Esophagus squamous epithelium (tissue), 5 donors: ENCODE results near the gene NUDT16L1. TPM values are rescaled to one million over a fixed set of nuclear protein-coding genes. Genes with fewer than 3 reads are reported as not detected.

Source experiments
- DNase-seq: peaks from one replicate; lab custom pipeline; 2025; lab: John Stamatoyannopoulos, UW
- H3K27ac ChIP-seq, 4 donors: fragments of 200-600 bp; sonication (generic); one replicate each; pipeline ENCODE4 v1.5.1; 2016 to 2019; ENCODE audit warnings: mild to moderate bottlenecking in 1 of 4
- H3K27me3 ChIP-seq, 4 donors: fragments of 200-600 bp; sonication (generic); 1 replicate in 3 of 4; 2 replicates in 1 of 4; pipeline versions ENCODE4 v1.5.1 to v1.6.0; 2017 to 2021; ENCODE audit warnings: antibody characterized with exemption in 1 of 4
- H3K36me3 ChIP-seq, 3 donors: fragments of 200-600 bp; sonication (generic); one replicate each; pipeline ENCODE4 v1.5.1; 2016 to 2019
- H3K4me1 ChIP-seq, 3 donors: fragments of 200-600 bp; sonication (generic); one replicate each; pipeline ENCODE4 v1.5.1; 2017 to 2019
- H3K4me3 ChIP-seq, 4 donors: fragments of 200-600 bp; sonication (generic); 1 replicate in 3 of 4; 2 replicates in 1 of 4; pipeline ENCODE4 v1.5.1; 2016 to 2019; ENCODE audit warnings: mild to moderate bottlenecking in 2 of 4, moderate library complexity in 1 of 4
- H3K9me3 ChIP-seq, 3 donors: fragments of 200-600 bp; sonication (generic); one replicate each; pipeline ENCODE4 v1.5.1; 2016 to 2019
- POLR2A ChIP-seq, 4 donors: fragments of 450-650 bp; IDR thresholded peaks; one replicate each; pipeline ENCODE4 v1.6.1; 2017; ENCODE audit warnings: antibody characterized with exemption in 4 of 4, mild to moderate bottlenecking in 4 of 4, moderate library complexity in 3 of 4
- WGBS, 2 donors: methylation state at CpG; one replicate each; pipeline ENCODE4 v1.1.5; 2018; 5-methylcytosine and 5-hydroxymethylcytosine counted together
- intact Hi-C: fragments of 100-400 bp; cut with DNase I; formaldehyde crosslinking; loops from one replicate; pipeline ENCODE4 v1.15.0; 2022
- total RNA-seq, 4 donors: library from RNA; depleted of rRNA; stranded (reverse); fragments of >200 nt; gene quantifications; one replicate each; pipeline ENCODE4 v1.1.0, GENCODE V29; 2016
- TF ChIP-seq, protein P1 (sequence below), 6 experiments: fragments of 450-650 bp in 4 of 6; fragments of 200-600 bp in 2 of 6; sonication (generic) in 2 of 6; IDR thresholded peaks; one replicate each; pipeline ENCODE4 v1.5.1; 2016 to 2019; ENCODE audit warnings: antibody characterized with exemption in 6 of 6, mild to moderate bottlenecking in 4 of 6, moderate library complexity in 4 of 6
- donor health status: DM: yes; HTN: yes; CAD: no.

The NUDT16L1 gene
- total RNA-seq, 4 donors from 2014 or later = 18.5 to 27.8 (median 21.0) TPM

DNA sequence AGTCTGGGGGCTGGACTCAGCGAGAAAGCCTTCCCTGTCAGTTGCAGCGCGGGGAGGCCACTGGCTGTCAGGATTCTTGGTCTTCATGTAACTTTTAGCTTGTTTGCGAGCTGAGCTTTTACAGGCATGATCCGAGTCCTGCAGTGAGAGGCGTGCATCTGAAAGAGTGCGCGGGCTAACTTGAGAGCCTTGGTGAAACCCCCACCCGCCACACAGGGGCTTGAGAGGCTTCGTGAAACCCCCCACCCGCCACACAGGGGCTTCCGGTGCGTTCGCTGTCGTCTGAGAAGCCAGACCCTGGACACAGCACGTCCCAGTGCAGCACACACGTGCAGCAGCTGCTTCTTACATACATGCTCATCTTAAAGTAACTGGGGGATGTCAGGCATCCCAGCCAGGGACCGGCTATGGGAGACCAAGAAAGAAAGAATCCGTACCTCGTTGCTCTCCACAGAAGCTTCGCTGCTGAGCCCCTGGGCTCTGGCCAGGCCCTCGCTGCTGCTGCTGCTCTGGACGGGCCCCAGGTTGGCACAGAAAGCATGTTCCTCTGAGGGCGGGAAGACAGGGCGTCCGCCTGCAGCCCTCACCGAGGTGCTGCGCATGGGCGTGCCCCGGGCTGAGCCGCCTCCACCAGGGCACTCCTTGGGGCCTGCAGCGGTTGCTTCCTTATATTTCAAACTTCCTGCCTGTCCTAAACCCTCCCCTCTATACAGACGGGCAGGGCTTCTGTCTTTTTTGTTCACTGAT lies 7.8 kb downstream of the NUDT16L1 start:
- peaks cover 0 to 35% (median 0%) of the 10 kb centered on the region in 3 donors for H3K4me1 ChIP-seq
- intact Hi-C loops = no loop called here
- peak overlapping the region in 1 of 4 donors; percentile 50 for H3K27ac ChIP-seq
- H3K36me3 ChIP-seq = peaks cover 28 to 98% (median 43%) of the 10 kb centered on the region in 3 donors
- 68 to 72% methylated on average over 20 to 25 of the region's 33 CpGs for WGBS, 2 donors
- H3K4me3 ChIP-seq = no peak overlapping the region
- DNase-seq = no peak
- H3K27me3 ChIP-seq = no peaks in the 10 kb centered on the region
- no peak for TF ChIP-seq POLR2A (IDR thresholded peaks at IDR 0.05)
- TF ChIP-seq, protein P1, sequence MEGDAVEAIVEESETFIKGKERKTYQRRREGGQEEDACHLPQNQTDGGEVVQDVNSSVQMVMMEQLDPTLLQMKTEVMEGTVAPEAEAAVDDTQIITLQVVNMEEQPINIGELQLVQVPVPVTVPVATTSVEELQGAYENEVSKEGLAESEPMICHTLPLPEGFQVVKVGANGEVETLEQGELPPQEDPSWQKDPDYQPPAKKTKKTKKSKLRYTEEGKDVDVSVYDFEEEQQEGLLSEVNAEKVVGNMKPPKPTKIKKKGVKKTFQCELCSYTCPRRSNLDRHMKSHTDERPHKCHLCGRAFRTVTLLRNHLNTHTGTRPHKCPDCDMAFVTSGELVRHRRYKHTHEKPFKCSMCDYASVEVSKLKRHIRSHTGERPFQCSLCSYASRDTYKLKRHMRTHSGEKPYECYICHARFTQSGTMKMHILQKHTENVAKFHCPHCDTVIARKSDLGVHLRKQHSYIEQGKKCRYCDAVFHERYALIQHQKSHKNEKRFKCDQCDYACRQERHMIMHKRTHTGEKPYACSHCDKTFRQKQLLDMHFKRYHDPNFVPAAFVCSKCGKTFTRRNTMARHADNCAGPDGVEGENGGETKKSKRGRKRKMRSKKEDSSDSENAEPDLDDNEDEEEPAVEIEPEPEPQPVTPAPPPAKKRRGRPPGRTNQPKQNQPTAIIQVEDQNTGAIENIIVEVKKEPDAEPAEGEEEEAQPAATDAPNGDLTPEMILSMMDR (IDR thresholded peaks at IDR 0.05) = peak in 1 of 6 experiments; percentile 6
- H3K9me3 ChIP-seq = no peaks in the 10 kb centered on the region

DNA sequence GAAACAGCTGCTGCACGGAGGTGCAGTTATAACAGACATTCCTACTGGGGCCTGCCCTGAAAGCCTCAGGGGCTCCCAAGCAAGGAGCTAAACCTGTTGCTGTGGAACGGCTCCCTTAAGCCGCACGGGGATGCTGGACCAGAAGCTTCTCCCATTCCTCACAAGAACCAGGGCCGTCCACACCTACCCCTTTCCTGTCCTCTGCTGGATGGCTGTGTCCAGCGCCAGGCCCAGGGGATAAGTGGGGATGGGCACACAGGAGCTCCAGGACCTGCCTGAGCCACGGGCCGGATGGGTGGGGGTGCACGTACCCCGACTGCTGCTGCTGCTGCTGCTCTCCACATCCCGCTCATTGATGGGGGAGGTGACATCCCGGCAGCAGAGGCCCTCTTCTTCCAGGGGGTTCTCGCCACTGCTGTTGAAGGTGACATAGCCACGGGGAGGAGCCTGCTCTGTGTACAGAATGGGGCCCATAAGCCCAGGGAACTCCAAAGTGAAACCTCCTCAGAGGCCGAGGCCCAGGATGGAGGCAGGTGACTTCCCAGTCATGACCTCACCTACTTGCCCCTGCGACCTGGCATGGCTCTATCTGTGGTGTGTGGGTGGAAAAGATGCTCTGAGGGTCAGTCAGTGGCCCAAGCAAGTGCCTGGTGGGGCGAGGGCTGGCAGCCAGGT lies 8.6 kb downstream of the NUDT16L1 start:
- DNase-seq = no peak
- Histone ChIP-seq H3K27ac (peak overlapping the region in 1 of 4 donors; percentile 50), H3K9me3 (no peaks in the 10 kb centered on the region), H3K36me3 (peaks cover 23 to 98% (median 50%) of the 10 kb centered on the region in 3 donors), H3K4me1 (peaks cover 0 to 27% (median 0%) of the 10 kb centered on the region in 3 donors), H3K27me3 (no peaks in the 10 kb centered on the region), H3K4me3 (no peak overlapping the region)
- TF ChIP-seq, protein P1 (IDR thresholded peaks at IDR 0.05) = no peak
- no peak for TF ChIP-seq POLR2A (IDR thresholded peaks at IDR 0.05)
- WGBS, 2 donors = 71 to 90% methylated on average over 2 to 6 of the region's 17 CpGs
- intact Hi-C loops = no loop called here

- TF ChIP-seq POLR2A (IDR thresholded peaks at IDR 0.05) = no peak
- TF ChIP-seq, protein P1 (IDR thresholded peaks at IDR 0.05) = no peak
- H3K27ac ChIP-seq = peak overlapping the region in 1 of 4 donors; percentile 50
- intact Hi-C loops = no loop called here
- peaks cover 18 to 98% (median 55%) of the 10 kb centered on the region in 3 donors for H3K36me3 ChIP-seq
- no peaks in the 10 kb centered on the region for H3K27me3 ChIP-seq
- H3K4me1 ChIP-seq = peaks cover 0 to 26% (median 0%) of the 10 kb centered on the region in 3 donors
- DNase-seq = no peak
- 86 to 90% methylated on average over 6 to 7 of the region's 7 CpGs for WGBS, 2 donors
- H3K4me3 ChIP-seq = no peak overlapping the region
- no peaks in the 10 kb centered on the region for H3K9me3 ChIP-seq
These were observed 9.1 kb downstream of the NUDT16L1 start for GRCh38 chr16:4702466-4702808.

DNA sequence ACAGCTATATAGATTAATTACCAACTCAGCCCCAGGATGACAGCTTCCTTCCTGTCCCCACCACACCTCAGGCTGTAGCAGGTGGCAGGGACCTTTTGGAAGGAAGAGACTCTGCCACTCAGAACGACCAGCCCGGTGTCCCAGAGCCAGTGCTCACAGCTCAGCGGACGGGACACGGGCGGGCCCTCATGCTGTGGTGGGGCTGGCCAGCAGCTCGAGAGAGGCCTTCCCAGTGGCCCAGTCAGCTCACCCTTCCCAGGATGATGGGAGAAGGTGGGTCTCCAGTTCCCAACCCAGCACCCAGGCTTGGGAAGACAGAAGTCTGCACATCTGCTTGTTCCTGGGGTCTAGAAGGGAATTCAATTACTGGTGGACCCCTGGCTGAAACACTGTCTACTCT lies 10.5 kb downstream of the NUDT16L1 start:
- H3K36me3 ChIP-seq = peaks cover 9 to 96% (median 49%) of the 10 kb centered on the region in 3 donors
- DNase-seq = no peak
- no CpG with 5 or more reads among the region's 7 CpGs for WGBS, 2 donors
- no peaks in the 10 kb centered on the region for H3K27me3 ChIP-seq
- no peak overlapping the region for H3K4me3 ChIP-seq
- H3K9me3 ChIP-seq = no peaks in the 10 kb centered on the region
- H3K27ac ChIP-seq = no peak overlapping the region
- TF ChIP-seq POLR2A (IDR thresholded peaks at IDR 0.05) = no peak
- TF ChIP-seq, protein P1 (IDR thresholded peaks at IDR 0.05) = no peak
- intact Hi-C loops = no loop called here
- peaks cover 0 to 26% (median 0%) of the 10 kb centered on the region in 3 donors for H3K4me1 ChIP-seq

DNA sequence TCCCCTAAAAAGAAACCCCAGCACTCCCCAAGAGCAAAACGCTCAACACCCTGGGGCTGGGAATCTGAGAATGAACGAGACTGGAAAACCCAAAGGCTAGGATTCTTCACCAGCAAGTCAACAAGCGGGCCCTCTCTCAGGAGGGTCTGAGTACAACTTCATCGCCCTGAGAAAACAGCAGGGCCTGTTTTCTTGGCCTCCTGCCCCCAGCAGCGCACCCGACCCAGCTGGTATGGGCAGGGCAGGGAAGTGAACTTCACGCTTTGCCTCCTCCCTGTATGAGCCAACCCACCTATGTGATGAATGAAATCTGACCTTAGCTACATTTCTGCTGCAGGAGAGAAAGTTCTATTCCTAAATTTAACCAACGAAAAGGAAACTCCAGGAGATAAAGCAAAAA lies 11.1 kb downstream of the NUDT16L1 start:
- peaks cover 0 to 26% (median 0%) of the 10 kb centered on the region in 3 donors for H3K4me1 ChIP-seq
- no peaks in the 10 kb centered on the region for H3K27me3 ChIP-seq
- peaks cover 5 to 96% (median 45%) of the 10 kb centered on the region in 3 donors for H3K36me3 ChIP-seq
- H3K27ac ChIP-seq = no peak overlapping the region
- TF ChIP-seq POLR2A (IDR thresholded peaks at IDR 0.05) = no peak
- TF ChIP-seq, protein P1 (IDR thresholded peaks at IDR 0.05) = no peak
- H3K9me3 ChIP-seq = no peaks in the 10 kb centered on the region
- WGBS, 2 donors = 76 to 80% methylated on average over 7 to 8 of the region's 8 CpGs
- intact Hi-C loops = no loop called here
- DNase-seq = no peak
- H3K4me3 ChIP-seq = no peak overlapping the region
